Measurements from ENCODE around the gene SYNE2. TPM values are rescaled to one million over a fixed set of nuclear protein-coding genes. Genes with fewer than 3 reads are reported as not detected.

The SYNE2 gene
- total and polyA plus RNA-seq, 2 donors from 2014 or later: 65.9 to 461 TPM

DNA sequence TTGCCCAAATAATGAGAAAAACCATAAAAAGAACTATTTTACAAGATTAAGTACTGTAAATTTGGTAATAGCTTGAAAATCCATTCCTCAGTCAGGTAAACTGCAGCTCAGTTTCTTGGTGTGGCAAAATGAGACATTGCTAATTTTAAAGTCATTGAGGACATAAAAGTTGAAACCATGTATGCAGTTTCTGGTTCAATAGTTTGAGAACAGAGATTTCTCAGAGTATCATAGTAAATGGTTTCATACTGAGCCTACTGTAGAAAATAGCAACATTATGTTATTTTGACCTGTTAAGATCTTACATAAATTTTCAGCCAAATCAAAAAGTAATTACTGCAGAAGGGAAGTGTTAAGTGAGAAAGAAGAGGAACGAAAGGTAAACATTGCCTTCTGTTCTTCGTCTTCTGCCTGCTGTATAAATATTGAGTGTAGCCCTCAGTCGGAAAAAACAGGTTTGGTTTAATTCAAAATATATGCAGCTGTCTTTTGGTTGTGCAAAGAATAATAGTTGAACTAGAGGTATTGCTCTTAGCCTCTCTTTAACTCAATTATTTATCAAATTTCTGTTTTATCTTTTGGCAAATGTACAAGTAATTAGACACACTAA lies 119.6 kb downstream of the SYNE2 start:
- TF ChIP-seq, protein P1, sequence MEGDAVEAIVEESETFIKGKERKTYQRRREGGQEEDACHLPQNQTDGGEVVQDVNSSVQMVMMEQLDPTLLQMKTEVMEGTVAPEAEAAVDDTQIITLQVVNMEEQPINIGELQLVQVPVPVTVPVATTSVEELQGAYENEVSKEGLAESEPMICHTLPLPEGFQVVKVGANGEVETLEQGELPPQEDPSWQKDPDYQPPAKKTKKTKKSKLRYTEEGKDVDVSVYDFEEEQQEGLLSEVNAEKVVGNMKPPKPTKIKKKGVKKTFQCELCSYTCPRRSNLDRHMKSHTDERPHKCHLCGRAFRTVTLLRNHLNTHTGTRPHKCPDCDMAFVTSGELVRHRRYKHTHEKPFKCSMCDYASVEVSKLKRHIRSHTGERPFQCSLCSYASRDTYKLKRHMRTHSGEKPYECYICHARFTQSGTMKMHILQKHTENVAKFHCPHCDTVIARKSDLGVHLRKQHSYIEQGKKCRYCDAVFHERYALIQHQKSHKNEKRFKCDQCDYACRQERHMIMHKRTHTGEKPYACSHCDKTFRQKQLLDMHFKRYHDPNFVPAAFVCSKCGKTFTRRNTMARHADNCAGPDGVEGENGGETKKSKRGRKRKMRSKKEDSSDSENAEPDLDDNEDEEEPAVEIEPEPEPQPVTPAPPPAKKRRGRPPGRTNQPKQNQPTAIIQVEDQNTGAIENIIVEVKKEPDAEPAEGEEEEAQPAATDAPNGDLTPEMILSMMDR (IDR thresholded peaks at IDR 0.05; ENCODE audit: borderline replicate concordance, extremely low read depth, insufficient read depth): no peak
- intact Hi-C loops (cut with DNase I): no loop called here
- FAIRE-seq (no peak), DNase-seq (peak in 1 of 5 donors; percentile 24)
- H3K9ac ChIP-seq (ENCODE audit: low read length in 3 of 3): no peak overlapping the region
- H3K27me3 ChIP-seq (ENCODE audit: control insufficient read depth, insufficient read depth, low read length): no peaks in the 10 kb centered on the region
- peaks cover 0 to 23% (median 3%) of the 10 kb centered on the region in 3 donors for H3K36me3 ChIP-seq (ENCODE audit: control insufficient read depth in 2 of 3, insufficient read depth in 3 of 3, low read length in 3 of 3)
- H3K27ac ChIP-seq (ENCODE audit: low read depth in 2 of 2, low read length in 2 of 2): no peak overlapping the region
- no peak overlapping the region for H3K4me3 ChIP-seq (ENCODE audit: low read length in 3 of 3)
- no peaks in the 10 kb centered on the region for H3K4me1 ChIP-seq (ENCODE audit: control insufficient read depth in 2 of 3, insufficient read depth in 2 of 3, low read depth in 1 of 3, low read length in 3 of 3)
- H3K9me3 ChIP-seq (ENCODE audit: control insufficient read depth in 2 of 3, insufficient read depth in 1 of 3, low read length in 3 of 3): no peaks in the 10 kb centered on the region

DNA sequence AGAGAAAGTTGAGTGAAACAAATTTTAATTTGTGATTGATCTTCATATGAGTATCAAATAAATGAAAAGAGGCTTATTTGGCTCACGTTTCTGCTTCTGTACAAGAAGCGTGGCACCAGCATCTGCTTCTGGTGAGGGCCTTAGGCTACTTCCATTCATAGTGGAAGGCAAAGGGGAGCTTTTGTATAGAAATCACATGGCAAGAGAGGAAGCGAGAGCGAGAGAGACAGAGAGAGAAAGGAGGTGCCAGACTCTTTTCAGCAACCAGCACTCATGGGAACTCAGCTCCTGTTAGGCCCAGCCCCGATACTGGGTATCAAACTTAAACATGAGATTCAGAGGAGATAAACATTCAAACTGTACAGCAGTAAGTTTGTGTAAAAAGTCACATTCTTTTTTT lies 121.4 kb downstream of the SYNE2 start:
- Histone ChIP-seq H3K9me3 (ENCODE audit: control insufficient read depth in 2 of 3, insufficient read depth in 1 of 3, low read length in 3 of 3) (no peaks in the 10 kb centered on the region), H3K4me3 (ENCODE audit: low read length in 3 of 3) (no peak overlapping the region), H3K27me3 (ENCODE audit: control insufficient read depth, insufficient read depth, low read length) (no peaks in the 10 kb centered on the region), H3K36me3 (ENCODE audit: control insufficient read depth in 2 of 3, insufficient read depth in 3 of 3, low read length in 3 of 3) (peaks cover 3 to 29% (median 7%) of the 10 kb centered on the region in 3 donors), H3K9ac (ENCODE audit: low read length in 3 of 3) (no peak overlapping the region), H3K4me1 (ENCODE audit: control insufficient read depth in 2 of 3, insufficient read depth in 2 of 3, low read depth in 1 of 3, low read length in 3 of 3) (no peaks in the 10 kb centered on the region), H3K27ac (ENCODE audit: low read depth in 2 of 2, low read length in 2 of 2) (no peak overlapping the region)
- DNase-seq: no peak
- TF ChIP-seq, protein P1 (IDR thresholded peaks at IDR 0.05; ENCODE audit: borderline replicate concordance, extremely low read depth, insufficient read depth): no peak
- intact Hi-C loops (cut with DNase I): no loop called here
- no peak for FAIRE-seq

DNA sequence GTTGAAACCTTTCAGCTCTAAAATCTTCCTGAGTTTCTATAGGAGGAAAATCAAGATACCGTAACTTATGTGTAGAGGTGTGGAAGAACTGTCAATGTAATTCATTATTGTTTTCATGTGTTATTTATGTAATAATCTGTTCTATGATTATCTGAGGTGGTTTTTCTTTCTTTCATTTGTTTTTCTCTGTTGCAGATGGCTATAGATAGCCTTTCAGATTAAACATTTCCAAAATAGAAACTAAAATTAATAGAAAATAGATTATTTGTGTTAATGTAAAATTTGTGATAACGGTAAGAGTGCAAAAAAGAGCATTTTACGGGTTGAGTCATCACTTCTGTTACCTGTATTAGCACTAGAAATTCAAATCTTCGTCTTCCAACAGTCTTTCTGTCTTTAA lies 128.8 kb downstream of the SYNE2 start:
- intact Hi-C loops (cut with DNase I): no loop called here
- no peak for FAIRE-seq
- Histone ChIP-seq H3K27me3 (ENCODE audit: control insufficient read depth, insufficient read depth, low read length) (no peaks in the 10 kb centered on the region), H3K9ac (ENCODE audit: low read length in 3 of 3) (no peak overlapping the region), H3K9me3 (ENCODE audit: control insufficient read depth in 2 of 3, insufficient read depth in 1 of 3, low read length in 3 of 3) (no peaks in the 10 kb centered on the region), H3K4me1 (ENCODE audit: control insufficient read depth in 2 of 3, insufficient read depth in 2 of 3, low read depth in 1 of 3, low read length in 3 of 3) (no peaks in the 10 kb centered on the region), H3K36me3 (ENCODE audit: control insufficient read depth in 2 of 3, insufficient read depth in 3 of 3, low read length in 3 of 3) (peaks cover 0 to 30% (median 10%) of the 10 kb centered on the region in 3 donors), H3K27ac (ENCODE audit: low read depth in 2 of 2, low read length in 2 of 2) (no peak overlapping the region), H3K4me3 (ENCODE audit: low read length in 3 of 3) (no peak overlapping the region)
- no peak for DNase-seq
- TF ChIP-seq, protein P1 (IDR thresholded peaks at IDR 0.05; ENCODE audit: borderline replicate concordance, extremely low read depth, insufficient read depth): no peak

DNA sequence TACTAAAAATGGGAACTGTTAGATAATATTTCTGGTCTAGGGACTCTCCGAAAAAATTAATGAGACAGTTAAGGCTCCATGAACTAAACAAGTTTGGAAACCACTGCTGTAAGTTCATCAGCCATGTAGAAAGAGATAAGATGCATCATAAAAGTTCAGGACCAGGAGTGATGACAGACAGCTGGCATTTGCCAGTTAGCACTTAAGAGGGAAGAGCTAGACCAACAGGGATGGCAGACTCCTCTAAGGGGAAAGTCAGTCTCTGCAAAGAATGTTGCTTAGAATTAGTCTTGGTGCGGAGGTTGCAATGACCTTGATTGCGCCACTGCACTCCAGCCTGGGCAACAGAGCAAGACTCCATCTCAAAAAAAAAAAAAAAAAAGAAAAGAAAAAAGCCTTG lies 129.4 kb downstream of the SYNE2 start:
- TF ChIP-seq, protein P1 (IDR thresholded peaks at IDR 0.05; ENCODE audit: borderline replicate concordance, extremely low read depth, insufficient read depth): no peak
- DNase-seq (no peak), FAIRE-seq (no peak)
- no peak overlapping the region for H3K27ac ChIP-seq (ENCODE audit: low read depth in 2 of 2, low read length in 2 of 2)
- no peaks in the 10 kb centered on the region for H3K4me1 ChIP-seq (ENCODE audit: control insufficient read depth in 2 of 3, insufficient read depth in 2 of 3, low read depth in 1 of 3, low read length in 3 of 3)
- H3K36me3 ChIP-seq (ENCODE audit: control insufficient read depth in 2 of 3, insufficient read depth in 3 of 3, low read length in 3 of 3): peaks cover 0 to 26% (median 10%) of the 10 kb centered on the region in 3 donors
- no peak overlapping the region for H3K4me3 ChIP-seq (ENCODE audit: low read length in 3 of 3)
- no peaks in the 10 kb centered on the region for H3K9me3 ChIP-seq (ENCODE audit: control insufficient read depth in 2 of 3, insufficient read depth in 1 of 3, low read length in 3 of 3)
- no peaks in the 10 kb centered on the region for H3K27me3 ChIP-seq (ENCODE audit: control insufficient read depth, insufficient read depth, low read length)
- no peak overlapping the region for H3K9ac ChIP-seq (ENCODE audit: low read length in 3 of 3)
- intact Hi-C loops (cut with DNase I): no loop called here

All from kidney (tissue), 14 donors.